Measurements from ENCODE around the gene ZPBP2.

DNA sequence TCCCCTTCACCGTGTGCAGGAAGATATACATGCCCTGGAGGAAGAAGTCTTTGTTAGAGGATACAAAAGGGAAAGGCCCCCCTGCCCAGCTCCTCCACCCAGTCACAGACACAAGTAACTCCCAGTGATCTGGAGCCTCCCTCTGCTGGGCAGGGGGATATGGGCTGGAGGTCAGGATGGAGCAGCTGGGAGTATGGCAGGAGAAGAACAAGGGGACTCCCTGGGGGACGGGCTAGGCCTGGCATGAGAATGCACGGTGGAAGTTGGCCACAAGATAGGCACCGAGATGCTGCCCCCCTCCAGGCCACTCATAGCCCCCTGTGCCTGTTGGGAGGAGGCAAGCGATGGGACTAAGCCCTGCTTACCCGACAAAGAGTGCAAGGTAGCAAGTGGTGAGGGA, 55.2 kb downstream of the ZPBP2 start:
- TF ChIP-seq, protein P1, sequence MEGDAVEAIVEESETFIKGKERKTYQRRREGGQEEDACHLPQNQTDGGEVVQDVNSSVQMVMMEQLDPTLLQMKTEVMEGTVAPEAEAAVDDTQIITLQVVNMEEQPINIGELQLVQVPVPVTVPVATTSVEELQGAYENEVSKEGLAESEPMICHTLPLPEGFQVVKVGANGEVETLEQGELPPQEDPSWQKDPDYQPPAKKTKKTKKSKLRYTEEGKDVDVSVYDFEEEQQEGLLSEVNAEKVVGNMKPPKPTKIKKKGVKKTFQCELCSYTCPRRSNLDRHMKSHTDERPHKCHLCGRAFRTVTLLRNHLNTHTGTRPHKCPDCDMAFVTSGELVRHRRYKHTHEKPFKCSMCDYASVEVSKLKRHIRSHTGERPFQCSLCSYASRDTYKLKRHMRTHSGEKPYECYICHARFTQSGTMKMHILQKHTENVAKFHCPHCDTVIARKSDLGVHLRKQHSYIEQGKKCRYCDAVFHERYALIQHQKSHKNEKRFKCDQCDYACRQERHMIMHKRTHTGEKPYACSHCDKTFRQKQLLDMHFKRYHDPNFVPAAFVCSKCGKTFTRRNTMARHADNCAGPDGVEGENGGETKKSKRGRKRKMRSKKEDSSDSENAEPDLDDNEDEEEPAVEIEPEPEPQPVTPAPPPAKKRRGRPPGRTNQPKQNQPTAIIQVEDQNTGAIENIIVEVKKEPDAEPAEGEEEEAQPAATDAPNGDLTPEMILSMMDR (IDR thresholded peaks at IDR 0.05; ENCODE audit: insufficient read depth, low read depth, low read length): no peak
- TF ChIP-seq EZH2 (IDR thresholded peaks at IDR 0.05; ENCODE audit: insufficient read depth, low read length): no peak
